ENCODE results near the gene CLCNKB. TPM values are rescaled to one million over a fixed set of nuclear protein-coding genes. Genes with fewer than 3 reads are reported as not detected.

CLCNKB gene
- total and polyA plus RNA-seq, 2 experiments from 2014 or later = 1.3 to 1.9 TPM

DNA sequence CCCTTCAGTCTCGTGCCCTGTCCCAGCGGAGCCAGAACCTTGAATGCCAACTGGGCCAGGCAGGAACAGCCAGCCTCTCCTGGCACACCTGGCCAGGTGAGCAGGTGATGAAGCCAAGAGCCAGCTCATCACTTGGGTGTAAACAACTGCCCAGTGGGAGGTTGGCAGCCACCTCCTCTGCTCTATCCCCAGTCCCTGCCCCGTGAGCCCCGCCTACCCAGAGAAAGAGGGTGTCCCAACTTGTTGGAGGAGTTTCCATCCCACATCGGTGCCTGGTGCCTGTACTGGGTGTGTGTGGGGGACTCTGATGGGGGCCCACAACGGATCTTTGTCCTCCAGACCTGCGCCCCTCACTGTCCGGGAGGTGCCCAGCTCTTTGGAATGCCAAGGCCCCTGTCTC lies 47.7 kb downstream of the CLCNKB start (continued):
- TF ChIP-seq, protein P1, sequence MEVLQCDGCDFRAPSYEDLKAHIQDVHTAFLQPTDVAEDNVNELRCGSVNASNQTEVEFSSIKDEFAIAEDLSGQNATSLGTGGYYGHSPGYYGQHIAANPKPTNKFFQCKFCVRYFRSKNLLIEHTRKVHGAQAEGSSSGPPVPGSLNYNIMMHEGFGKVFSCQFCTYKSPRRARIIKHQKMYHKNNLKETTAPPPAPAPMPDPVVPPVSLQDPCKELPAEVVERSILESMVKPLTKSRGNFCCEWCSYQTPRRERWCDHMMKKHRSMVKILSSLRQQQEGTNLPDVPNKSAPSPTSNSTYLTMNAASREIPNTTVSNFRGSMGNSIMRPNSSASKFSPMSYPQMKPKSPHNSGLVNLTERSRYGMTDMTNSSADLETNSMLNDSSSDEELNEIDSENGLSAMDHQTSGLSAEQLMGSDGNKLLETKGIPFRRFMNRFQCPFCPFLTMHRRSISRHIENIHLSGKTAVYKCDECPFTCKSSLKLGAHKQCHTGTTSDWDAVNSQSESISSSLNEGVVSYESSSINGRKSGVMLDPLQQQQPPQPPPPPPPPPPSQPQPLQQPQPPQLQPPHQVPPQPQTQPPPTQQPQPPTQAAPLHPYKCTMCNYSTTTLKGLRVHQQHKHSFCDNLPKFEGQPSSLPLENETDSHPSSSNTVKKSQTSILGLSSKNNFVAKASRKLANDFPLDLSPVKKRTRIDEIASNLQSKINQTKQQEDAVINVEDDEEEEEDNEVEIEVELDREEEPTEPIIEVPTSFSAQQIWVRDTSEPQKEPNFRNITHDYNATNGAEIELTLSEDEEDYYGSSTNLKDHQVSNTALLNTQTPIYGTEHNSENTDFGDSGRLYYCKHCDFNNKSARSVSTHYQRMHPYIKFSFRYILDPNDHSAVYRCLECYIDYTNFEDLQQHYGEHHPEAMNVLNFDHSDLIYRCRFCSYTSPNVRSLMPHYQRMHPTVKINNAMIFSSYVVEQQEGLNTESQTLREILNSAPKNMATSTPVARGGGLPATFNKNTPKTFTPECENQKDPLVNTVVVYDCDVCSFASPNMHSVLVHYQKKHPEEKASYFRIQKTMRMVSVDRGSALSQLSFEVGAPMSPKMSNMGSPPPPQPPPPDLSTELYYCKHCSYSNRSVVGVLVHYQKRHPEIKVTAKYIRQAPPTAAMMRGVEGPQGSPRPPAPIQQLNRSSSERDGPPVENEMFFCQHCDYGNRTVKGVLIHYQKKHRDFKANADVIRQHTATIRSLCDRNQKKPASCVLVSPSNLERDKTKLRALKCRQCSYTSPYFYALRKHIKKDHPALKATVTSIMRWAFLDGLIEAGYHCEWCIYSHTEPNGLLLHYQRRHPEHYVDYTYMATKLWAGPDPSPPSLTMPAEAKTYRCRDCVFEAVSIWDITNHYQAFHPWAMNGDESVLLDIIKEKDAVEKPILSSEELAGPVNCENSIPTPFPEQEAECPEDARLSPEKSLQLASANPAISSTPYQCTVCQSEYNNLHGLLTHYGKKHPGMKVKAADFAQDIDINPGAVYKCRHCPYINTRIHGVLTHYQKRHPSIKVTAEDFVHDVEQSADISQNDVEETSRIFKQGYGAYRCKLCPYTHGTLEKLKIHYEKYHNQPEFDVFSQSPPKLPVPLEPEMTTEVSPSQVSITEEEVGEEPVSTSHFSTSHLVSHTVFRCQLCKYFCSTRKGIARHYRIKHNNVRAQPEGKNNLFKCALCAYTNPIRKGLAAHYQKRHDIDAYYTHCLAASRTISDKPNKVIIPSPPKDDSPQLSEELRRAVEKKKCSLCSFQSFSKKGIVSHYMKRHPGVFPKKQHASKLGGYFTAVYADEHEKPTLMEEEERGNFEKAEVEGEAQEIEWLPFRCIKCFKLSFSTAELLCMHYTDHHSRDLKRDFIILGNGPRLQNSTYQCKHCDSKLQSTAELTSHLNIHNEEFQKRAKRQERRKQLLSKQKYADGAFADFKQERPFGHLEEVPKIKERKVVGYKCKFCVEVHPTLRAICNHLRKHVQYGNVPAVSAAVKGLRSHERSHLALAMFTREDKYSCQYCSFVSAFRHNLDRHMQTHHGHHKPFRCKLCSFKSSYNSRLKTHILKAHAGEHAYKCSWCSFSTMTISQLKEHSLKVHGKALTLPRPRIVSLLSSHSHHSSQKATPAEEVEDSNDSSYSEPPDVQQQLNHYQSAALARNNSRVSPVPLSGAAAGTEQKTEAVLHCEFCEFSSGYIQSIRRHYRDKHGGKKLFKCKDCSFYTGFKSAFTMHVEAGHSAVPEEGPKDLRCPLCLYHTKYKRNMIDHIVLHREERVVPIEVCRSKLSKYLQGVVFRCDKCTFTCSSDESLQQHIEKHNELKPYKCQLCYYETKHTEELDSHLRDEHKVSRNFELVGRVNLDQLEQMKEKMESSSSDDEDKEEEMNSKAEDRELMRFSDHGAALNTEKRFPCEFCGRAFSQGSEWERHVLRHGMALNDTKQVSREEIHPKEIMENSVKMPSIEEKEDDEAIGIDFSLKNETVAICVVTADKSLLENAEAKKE (CRISPR knock-in tag; IDR thresholded peaks at IDR 0.05) = no peak
- TF ChIP-seq, protein P2, sequence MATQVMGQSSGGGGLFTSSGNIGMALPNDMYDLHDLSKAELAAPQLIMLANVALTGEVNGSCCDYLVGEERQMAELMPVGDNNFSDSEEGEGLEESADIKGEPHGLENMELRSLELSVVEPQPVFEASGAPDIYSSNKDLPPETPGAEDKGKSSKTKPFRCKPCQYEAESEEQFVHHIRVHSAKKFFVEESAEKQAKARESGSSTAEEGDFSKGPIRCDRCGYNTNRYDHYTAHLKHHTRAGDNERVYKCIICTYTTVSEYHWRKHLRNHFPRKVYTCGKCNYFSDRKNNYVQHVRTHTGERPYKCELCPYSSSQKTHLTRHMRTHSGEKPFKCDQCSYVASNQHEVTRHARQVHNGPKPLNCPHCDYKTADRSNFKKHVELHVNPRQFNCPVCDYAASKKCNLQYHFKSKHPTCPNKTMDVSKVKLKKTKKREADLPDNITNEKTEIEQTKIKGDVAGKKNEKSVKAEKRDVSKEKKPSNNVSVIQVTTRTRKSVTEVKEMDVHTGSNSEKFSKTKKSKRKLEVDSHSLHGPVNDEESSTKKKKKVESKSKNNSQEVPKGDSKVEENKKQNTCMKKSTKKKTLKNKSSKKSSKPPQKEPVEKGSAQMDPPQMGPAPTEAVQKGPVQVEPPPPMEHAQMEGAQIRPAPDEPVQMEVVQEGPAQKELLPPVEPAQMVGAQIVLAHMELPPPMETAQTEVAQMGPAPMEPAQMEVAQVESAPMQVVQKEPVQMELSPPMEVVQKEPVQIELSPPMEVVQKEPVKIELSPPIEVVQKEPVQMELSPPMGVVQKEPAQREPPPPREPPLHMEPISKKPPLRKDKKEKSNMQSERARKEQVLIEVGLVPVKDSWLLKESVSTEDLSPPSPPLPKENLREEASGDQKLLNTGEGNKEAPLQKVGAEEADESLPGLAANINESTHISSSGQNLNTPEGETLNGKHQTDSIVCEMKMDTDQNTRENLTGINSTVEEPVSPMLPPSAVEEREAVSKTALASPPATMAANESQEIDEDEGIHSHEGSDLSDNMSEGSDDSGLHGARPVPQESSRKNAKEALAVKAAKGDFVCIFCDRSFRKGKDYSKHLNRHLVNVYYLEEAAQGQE (IDR thresholded peaks at IDR 0.05; ENCODE audit: unreplicated experiment) = no peak
- TF ChIP-seq NANOG (IDR thresholded peaks at IDR 0.05; ENCODE audit: borderline replicate concordance) (no peak), ZNF114 (CRISPR knock-in tag; IDR thresholded peaks at IDR 0.05) (no peak), STAT1 (IDR thresholded peaks at IDR 0.05; ENCODE audit: unreplicated experiment) (no peak), CREB1 (CRISPR knock-in tag; IDR thresholded peaks at IDR 0.05; ENCODE audit: low read depth) (no peak), EZH2 (IDR thresholded peaks at IDR 0.05; ENCODE audit: low read depth, unreplicated experiment) (no peak)
- TF ChIP-seq, protein P3, sequence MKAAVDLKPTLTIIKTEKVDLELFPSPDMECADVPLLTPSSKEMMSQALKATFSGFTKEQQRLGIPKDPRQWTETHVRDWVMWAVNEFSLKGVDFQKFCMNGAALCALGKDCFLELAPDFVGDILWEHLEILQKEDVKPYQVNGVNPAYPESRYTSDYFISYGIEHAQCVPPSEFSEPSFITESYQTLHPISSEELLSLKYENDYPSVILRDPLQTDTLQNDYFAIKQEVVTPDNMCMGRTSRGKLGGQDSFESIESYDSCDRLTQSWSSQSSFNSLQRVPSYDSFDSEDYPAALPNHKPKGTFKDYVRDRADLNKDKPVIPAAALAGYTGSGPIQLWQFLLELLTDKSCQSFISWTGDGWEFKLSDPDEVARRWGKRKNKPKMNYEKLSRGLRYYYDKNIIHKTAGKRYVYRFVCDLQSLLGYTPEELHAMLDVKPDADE (IDR thresholded peaks at IDR 0.05) = no peak
